Lower leg skin (tissue), 4 donors: ENCODE measurements around the gene FGF21. TPM values are rescaled to one million over a fixed set of nuclear protein-coding genes. Genes with fewer than 3 reads are reported as not detected.

Experiments used
- DNase-seq, 2 donors: peaks; one replicate each; pipeline ENCODE4 v3.0.0-alpha.2; 2019; ENCODE audit warnings: low spot score in 2 of 2
- H3K4me3 ChIP-seq: fragments of 200-600 bp; sonication (generic); 2 replicates; pipeline ENCODE4 v1.5.1; 2017; ENCODE audit warnings: mild to moderate bottlenecking, low read depth; ENCODE audit not compliant: poor library complexity, severe bottlenecking
- POLR2A ChIP-seq, 2 donors: fragments of 450-650 bp; IDR thresholded peaks; one replicate each; pipeline ENCODE4 v1.6.1; 2016 to 2017; ENCODE audit warnings: antibody characterized with exemption in 2 of 2, mild to moderate bottlenecking in 1 of 2, moderate library complexity in 1 of 2
- WGBS, 2 donors: methylation state at CpG; one replicate each; pipeline ENCODE4 v1.1.5; 2018; 5-methylcytosine and 5-hydroxymethylcytosine counted together
- intact Hi-C: fragments of 100-400 bp; cut with DNase I; formaldehyde crosslinking; loops from one replicate; pipeline ENCODE4 v1.15.0; 2023; ENCODE audit warnings: low total_unique reads
- total RNA-seq, 4 donors: library from RNA; depleted of rRNA; stranded (reverse); fragments of >200 nt; gene quantifications; one replicate each; pipeline ENCODE4 v1.1.0, GENCODE V29; 2016
- TF ChIP-seq, protein P1 (sequence below), 3 donors: fragments of 450-650 bp; IDR thresholded peaks; one replicate each; pipeline ENCODE4 v1.5.1; 2016; ENCODE audit warnings: antibody characterized with exemption in 3 of 3, mild to moderate bottlenecking in 3 of 3, moderate library complexity in 2 of 3

The FGF21 gene
- total RNA-seq, 4 donors from 2014 or later: not detected

DNA sequence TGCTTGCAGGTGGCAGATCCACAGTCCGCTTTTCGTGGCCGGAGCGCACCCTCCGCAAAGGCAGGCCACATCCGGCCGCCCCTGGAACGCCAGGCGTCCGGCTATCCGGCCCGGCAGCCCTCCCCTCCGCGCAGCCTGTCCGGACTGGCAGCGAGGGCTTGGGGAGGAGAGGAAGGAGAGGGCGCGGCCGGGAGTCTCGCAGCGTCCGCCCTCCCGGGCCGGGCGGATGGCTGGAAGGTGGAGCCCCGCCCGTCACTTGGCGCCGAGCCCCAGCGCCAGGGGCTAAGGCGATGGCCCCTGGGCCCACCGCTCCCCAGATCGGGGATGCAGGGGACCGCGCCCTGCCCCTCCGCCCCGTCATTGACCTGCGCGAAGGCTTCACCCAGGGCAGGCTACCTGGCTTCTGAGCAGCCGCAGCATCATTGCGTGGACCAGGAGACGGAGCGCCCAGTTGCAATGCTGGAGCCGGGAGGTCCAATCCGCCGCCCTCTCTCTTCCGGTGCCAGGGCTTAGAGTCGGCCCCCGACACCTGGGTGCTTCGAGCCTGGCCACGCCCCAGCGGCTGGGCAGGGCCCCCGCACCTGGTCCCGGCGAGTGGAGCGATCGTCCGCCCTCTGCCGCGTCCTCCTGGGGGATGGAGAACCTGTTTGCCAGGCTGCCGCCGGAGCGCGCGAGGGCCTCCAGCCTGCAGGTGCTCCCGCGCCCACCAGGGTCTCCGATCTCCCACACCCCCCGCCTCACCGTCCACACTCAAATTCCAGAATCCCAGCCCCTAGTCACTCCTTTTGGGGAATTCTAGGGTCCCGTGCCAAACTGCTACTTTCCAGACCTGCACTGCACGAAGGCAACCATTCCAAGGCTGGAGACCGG, 2.6 kb upstream of the FGF21 start, which contains the start of gene FUT1:
TSS of gene FUT1 (minus strand) at position 146 of the 870 bp plus-strand sequence. CDS start 1,360 bp downstream, outside the sequence.
- DNase-seq: peak in 1 of 2 donors; percentile 91
- H3K4me3 ChIP-seq: peak within 1 kb of the TSS; percentile 11
- intact Hi-C loops: no loop called here
- TF ChIP-seq, protein P1, sequence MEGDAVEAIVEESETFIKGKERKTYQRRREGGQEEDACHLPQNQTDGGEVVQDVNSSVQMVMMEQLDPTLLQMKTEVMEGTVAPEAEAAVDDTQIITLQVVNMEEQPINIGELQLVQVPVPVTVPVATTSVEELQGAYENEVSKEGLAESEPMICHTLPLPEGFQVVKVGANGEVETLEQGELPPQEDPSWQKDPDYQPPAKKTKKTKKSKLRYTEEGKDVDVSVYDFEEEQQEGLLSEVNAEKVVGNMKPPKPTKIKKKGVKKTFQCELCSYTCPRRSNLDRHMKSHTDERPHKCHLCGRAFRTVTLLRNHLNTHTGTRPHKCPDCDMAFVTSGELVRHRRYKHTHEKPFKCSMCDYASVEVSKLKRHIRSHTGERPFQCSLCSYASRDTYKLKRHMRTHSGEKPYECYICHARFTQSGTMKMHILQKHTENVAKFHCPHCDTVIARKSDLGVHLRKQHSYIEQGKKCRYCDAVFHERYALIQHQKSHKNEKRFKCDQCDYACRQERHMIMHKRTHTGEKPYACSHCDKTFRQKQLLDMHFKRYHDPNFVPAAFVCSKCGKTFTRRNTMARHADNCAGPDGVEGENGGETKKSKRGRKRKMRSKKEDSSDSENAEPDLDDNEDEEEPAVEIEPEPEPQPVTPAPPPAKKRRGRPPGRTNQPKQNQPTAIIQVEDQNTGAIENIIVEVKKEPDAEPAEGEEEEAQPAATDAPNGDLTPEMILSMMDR (IDR thresholded peaks at IDR 0.05): no peak
- TF ChIP-seq POLR2A (IDR thresholded peaks at IDR 0.05): no peak
- WGBS, 2 donors: 4 to 11% methylated on average over 37 to 48 of the region's 73 CpGs

- no peak for TF ChIP-seq POLR2A (IDR thresholded peaks at IDR 0.05)
- TF ChIP-seq, protein P1 (IDR thresholded peaks at IDR 0.05): no peak
- DNase-seq: no peak
- no peak overlapping the region for H3K4me3 ChIP-seq
- intact Hi-C loops: no loop called here
- 68 to 79% methylated on average over 5 of the region's 5 CpGs for WGBS, 2 donors
These were observed 463 bp downstream of the FGF21 start for GRCh38 chr19:48755787-48756186.

GRCh38 chr19:48756212-48756611, 888 bp downstream of the FGF21 start:
- intact Hi-C loops: no loop called here
- no peak for DNase-seq
- TF ChIP-seq, protein P1 (IDR thresholded peaks at IDR 0.05): no peak
- TF ChIP-seq POLR2A (IDR thresholded peaks at IDR 0.05): no peak
- 94% methylated on average over 10 of the region's 11 CpGs for WGBS, 2 donors
- H3K4me3 ChIP-seq: no peak overlapping the region

DNA sequence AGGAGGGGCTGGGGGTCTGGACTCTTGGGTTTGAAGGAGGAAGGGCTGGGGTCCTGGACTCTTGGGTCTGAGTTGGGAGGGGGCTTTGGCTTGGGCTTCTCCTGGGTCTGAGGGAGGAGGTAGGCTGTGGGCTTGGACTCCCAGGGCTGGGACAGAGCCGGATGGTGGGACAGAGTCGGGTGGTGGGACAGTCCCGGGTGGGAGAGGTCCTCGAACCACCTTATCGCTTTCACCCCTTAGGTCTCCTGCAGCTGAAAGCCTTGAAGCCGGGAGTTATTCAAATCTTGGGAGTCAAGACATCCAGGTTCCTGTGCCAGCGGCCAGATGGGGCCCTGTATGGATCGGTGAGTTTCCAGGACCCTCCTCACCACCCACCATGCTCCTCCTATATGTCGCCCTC, 1.4 kb downstream of the FGF21 start:
- no peak for TF ChIP-seq POLR2A (IDR thresholded peaks at IDR 0.05)
- TF ChIP-seq, protein P1 (IDR thresholded peaks at IDR 0.05): no peak
- H3K4me3 ChIP-seq: no peak overlapping the region
- intact Hi-C loops: no loop called here
- 78 to 81% methylated on average over 8 to 9 of the region's 9 CpGs for WGBS, 2 donors
- no peak for DNase-seq

- 84 to 85% methylated on average over 12 of the region's 12 CpGs for WGBS, 2 donors
- H3K4me3 ChIP-seq: no peak overlapping the region
- TF ChIP-seq, protein P1 (IDR thresholded peaks at IDR 0.05): no peak
- no peak for DNase-seq
- intact Hi-C loops: no loop called here
These were observed 1.9 kb downstream of the FGF21 start for GRCh38 chr19:48757089-48757675.
